KMS-11 (cell line): ENCODE measurements around the gene ZNF138.

Experiments used
- H2AFZ ChIP-seq: fragments of 200-600 bp; sonication (generic); 2 replicates; pipeline ENCODE4 v1.6.1; 2016; ENCODE audit warnings: antibody characterized with exemption, mixed run types, low read depth
- H3K27ac ChIP-seq: fragments of 200-600 bp; sonication (generic); 2 replicates; pipeline ENCODE4 v1.6.1; 2016; ENCODE audit warnings: mild to moderate bottlenecking, mixed run types
- H3K27me3 ChIP-seq: fragments of 200-600 bp; sonication (generic); 2 replicates; pipeline ENCODE4 v1.6.1; 2017; ENCODE audit warnings: mild to moderate bottlenecking, low read depth, mixed run types, moderate library complexity; ENCODE audit not compliant: insufficient read depth
- H3K36me3 ChIP-seq: fragments of 200-600 bp; sonication (generic); 2 replicates; pipeline ENCODE4 v1.6.1; 2017; ENCODE audit warnings: mild to moderate bottlenecking, mixed run types; ENCODE audit not compliant: insufficient read depth
- H3K4me1 ChIP-seq: fragments of 200-600 bp; sonication (generic); 2 replicates; pipeline ENCODE4 v1.6.1; 2016; ENCODE audit warnings: mild to moderate bottlenecking, low read depth, mixed run types; ENCODE audit not compliant: poor library complexity, severe bottlenecking
- H3K4me2 ChIP-seq: fragments of 200-600 bp; sonication (generic); 2 replicates; pipeline ENCODE4 v1.7.0; 2016; ENCODE audit warnings: mild to moderate bottlenecking, mixed run types
- H3K4me3 ChIP-seq: fragments of 200-600 bp; sonication (generic); IDR thresholded peaks from 2 replicates; pipeline ENCODE4 v1.6.1; 2017; ENCODE audit warnings: low read depth, low read length, mixed read lengths; ENCODE audit not compliant: insufficient read depth
- H3K79me2 ChIP-seq: fragments of 200-600 bp; sonication (generic); 2 replicates; pipeline ENCODE4 v1.6.1; 2016; ENCODE audit warnings: low read depth, mixed run types; ENCODE audit not compliant: insufficient read depth
- H3K9ac ChIP-seq: fragments of 200-600 bp; sonication (generic); 2 replicates; pipeline ENCODE4 v1.6.1; 2016; ENCODE audit warnings: mild to moderate bottlenecking, mixed run types
- H4K20me1 ChIP-seq: fragments of 200-600 bp; sonication (generic); 2 replicates; pipeline ENCODE4 v1.6.1; 2016; ENCODE audit warnings: mild to moderate bottlenecking, mixed run types; ENCODE audit not compliant: insufficient read depth
- CTCF ChIP-seq: fragments of 200-600 bp; sonication (generic); conservative IDR thresholded peaks from 2 replicates; pipeline ENCODE4 v1.6.1; 2017; ENCODE audit warnings: low read depth, mild to moderate bottlenecking, antibody characterized with exemption, low read length, moderate library complexity, mixed read lengths

The ZNF138 gene

GRCh38 chr7:64838691-64839090 is 44.5 kb downstream of the ZNF138 start:
- Histone ChIP-seq H3K4me1 (no peaks in the 10 kb centered on the region), H3K4me3 (no peak overlapping the region), H2AFZ (no peak overlapping the region), H3K79me2 (no peaks in the 10 kb centered on the region), H3K27me3 (no peaks in the 10 kb centered on the region), H3K9ac (no peak overlapping the region), H4K20me1 (no peaks in the 10 kb centered on the region), H3K4me2 (no peak overlapping the region), H3K27ac (no peak overlapping the region), H3K36me3 (no peaks in the 10 kb centered on the region)
- TF ChIP-seq CTCF, result no peak

- Histone ChIP-seq H3K4me1 (no peaks in the 10 kb centered on the region), H2AFZ (no peak overlapping the region), H3K36me3 (no peaks in the 10 kb centered on the region), H3K9ac (no peak overlapping the region), H4K20me1 (no peaks in the 10 kb centered on the region), H3K27me3 (no peaks in the 10 kb centered on the region), H3K79me2 (no peaks in the 10 kb centered on the region), H3K27ac (no peak overlapping the region), H3K4me3 (no peak overlapping the region), H3K4me2 (no peak overlapping the region)
- TF ChIP-seq CTCF, result no peak
Observed at GRCh38 chr7:64839910-64840309, 45.7 kb downstream of the ZNF138 start.

- Histone ChIP-seq H3K36me3 (no peaks in the 10 kb centered on the region), H3K27me3 (no peaks in the 10 kb centered on the region), H3K79me2 (no peaks in the 10 kb centered on the region), H3K4me1 (no peaks in the 10 kb centered on the region), H4K20me1 (no peaks in the 10 kb centered on the region), H3K9ac (no peak overlapping the region), H2AFZ (no peak overlapping the region), H3K4me2 (no peak overlapping the region), H3K4me3 (no peak overlapping the region), H3K27ac (no peak overlapping the region)
- no peak for TF ChIP-seq CTCF
Observed at GRCh38 chr7:64849250-64849923, 55.2 kb downstream of the ZNF138 start.

- Histone ChIP-seq H3K36me3 (no peaks in the 10 kb centered on the region), H3K4me2 (no peak overlapping the region), H3K27ac (no peak overlapping the region), H3K27me3 (no peaks in the 10 kb centered on the region), H4K20me1 (no peaks in the 10 kb centered on the region), H3K4me3 (no peak overlapping the region), H3K4me1 (no peaks in the 10 kb centered on the region), H3K9ac (no peak overlapping the region), H2AFZ (no peak overlapping the region), H3K79me2 (no peaks in the 10 kb centered on the region)
- TF ChIP-seq CTCF, result no peak
Observed at GRCh38 chr7:64849924-64850499, 55.8 kb downstream of the ZNF138 start.
